GM18870 (cell line): Measurements from ENCODE around the gene BRPF1.

ENCODE experiments used
- ATAC-seq: cut with Tn5 transposase; IDR thresholded peaks from one replicate; pipeline ENCODE4 v1.9.1; 2021; ENCODE audit warnings: moderate library complexity; ENCODE audit not compliant: unreplicated experiment

The BRPF1 gene

DNA sequence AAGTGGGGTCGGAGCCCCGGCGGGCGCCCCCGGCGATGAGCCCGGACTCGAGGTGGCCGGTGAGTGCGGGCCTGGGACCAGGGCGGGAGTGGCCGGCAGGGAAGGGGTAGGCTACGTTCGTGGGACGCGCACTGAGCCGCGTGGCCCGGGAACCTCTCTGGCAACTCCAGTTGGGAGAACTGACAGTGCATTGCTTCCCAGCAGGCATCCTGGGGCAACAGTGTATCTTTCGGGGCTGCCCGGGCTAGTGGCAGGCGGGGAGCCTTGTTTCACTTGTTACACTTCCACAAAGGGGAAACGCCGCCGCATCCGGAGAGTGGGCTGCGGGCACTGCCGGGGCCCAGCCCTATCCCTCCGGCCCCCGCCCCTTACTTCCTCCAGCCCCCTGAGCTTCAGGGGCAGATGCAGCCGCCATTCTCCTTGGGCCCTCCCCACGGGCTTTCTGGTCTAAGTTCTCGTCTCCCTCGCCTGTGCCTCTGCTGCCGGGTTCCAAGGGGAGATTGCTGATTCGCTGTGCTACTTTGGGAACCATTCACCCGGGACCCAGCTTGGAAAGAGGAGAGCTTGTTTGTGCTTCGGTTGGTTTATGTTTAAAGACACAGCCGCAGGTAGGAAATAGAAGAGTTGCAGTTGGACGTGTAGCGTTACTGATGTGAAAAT, 675 bp downstream of the BRPF1 start:
- ATAC-seq, result no peak

DNA sequence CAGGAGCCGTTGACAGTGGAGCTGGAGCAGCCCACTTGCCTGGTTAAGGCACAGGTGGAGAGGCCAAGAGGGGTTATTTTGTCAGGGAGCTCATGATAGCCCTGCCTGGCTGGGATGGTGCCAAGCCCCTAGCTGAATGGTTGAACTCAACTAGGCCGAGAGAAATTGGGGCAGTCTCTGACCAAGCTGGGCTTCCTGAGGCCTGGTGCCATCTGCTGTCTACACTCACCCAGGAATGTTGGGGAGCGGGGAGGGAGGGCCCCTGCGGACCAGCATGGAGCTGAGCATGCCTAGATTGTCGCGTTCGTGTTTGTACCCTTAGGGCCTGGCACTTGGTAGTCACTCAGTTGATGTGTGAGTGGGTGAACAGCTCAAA, 1.2 kb downstream of the BRPF1 start:
- ATAC-seq, result no peak

DNA sequence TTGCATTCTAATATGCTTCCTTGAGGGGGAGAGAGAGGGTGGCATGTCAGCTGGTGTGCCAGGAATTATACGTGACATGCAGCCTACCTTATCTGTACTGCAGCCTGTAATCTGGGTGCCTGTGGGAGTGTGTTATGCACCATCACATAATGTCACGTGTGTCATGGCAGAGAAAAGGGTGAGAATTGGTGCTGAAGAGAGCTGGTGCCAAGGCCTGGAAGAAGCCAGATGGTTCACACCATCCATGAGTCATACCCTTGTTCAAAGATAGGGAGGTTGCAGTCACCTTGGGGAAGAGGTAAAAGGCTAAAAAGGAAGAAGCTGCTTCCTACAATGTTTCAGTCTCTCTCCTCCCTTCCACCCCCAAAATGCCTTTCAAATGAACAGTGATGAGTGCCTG, 5.3 kb downstream of the BRPF1 start:
- no peak for ATAC-seq

DNA sequence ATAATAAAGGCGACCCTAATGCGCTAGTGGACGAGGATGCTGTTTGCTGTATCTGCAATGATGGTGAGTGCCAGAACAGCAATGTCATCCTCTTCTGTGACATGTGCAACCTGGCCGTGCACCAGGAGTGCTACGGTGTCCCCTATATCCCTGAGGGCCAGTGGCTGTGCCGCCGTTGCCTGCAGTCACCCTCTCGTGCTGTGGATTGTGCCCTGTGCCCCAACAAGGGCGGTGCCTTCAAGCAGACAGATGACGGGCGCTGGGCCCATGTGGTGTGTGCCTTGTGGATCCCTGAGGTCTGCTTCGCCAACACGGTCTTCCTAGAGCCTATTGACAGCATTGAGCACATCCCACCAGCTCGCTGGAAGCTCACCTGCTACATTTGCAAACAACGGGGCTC, 7.6 kb downstream of the BRPF1 start:
- ATAC-seq, result no peak

DNA sequence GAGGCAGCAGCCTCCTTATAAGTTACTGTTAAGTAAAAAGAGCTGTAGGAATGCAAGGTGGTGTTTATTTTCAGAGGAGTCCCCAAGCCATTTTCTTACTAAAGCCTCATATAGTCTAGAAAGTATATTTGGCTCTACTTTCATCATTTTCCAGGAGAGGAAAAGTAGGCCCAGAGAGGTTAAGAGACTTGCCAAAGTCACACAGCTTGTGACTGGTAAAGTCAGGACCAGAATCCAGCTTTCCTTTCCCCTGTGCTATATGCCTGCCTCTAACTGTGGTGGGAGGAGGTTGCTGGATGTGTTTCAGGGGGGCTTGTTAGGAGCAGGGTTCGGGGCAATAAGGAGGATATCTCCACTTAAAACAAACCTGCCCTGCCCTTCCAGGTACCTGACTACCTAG, 11.0 kb downstream of the BRPF1 start:
- no peak for ATAC-seq

DNA sequence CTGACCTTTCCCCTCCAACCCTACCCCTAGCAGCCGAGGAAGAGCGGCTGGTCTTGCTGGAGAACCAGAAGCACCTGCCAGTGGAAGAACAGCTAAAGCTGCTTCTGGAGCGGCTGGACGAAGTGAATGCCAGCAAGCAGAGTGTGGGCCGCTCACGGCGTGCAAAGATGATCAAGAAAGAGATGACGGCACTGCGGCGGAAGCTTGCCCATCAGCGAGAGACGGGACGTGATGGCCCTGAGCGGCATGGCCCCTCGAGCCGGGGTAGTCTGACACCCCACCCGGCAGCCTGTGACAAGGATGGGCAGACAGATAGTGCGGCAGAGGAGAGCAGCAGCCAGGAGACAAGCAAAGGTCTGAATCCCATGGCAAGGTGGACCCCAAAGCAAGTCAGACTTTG, 12.0 kb downstream of the BRPF1 start:
- ATAC-seq, result no peak

DNA sequence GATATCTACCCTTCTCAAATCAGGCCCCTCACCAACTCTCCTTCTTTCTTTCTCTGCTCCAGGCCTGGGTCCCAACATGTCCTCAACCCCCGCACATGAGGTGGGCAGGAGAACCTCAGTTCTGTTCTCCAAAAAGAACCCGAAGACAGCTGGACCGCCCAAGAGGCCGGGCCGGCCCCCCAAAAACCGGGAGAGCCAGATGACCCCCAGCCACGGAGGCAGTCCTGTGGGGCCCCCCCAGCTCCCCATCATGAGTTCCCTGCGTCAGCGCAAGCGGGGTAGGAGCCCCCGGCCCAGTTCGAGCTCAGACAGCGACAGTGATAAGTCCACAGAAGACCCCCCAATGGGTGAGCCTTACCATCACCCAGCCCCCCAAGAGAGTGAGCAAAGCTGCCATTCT, 12.6 kb downstream of the BRPF1 start:
- no peak for ATAC-seq

DNA sequence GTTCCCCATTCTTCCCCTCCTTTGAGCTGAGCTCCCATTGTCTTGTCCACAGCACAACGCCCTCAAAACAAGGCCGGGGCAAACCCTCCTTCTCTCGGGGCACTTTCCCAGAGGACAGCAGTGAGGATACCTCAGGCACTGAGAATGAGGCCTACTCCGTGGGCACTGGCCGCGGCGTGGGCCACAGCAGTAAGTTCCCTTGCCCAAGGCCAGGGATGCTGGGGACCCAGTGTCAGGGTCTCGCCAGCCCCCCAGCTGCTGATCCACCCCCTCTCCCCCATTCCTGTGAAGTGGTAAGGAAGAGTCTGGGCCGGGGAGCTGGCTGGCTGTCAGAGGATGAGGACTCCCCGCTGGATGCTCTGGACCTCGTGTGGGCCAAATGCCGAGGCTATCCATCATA, 14.0 kb downstream of the BRPF1 start:
- ATAC-seq, result no peak

DNA sequence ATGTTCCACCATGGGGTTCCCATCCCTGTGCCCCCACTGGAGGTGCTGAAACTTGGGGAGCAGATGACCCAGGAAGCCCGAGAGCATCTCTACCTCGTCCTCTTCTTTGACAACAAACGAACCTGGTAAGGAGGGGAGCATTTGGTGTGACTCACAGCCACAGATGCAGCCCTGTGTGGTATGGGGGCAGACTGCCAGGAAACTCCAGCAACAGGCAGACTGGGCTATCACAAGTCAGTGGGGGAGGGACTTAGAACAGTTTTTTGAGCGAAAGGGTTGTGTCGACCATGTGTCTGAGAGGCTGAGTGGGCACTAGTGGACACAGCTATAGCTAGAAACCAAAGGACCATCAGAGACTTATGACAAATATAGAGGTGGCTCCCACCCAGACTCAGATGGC, 14.8 kb downstream of the BRPF1 start:
- ATAC-seq, result no peak

DNA sequence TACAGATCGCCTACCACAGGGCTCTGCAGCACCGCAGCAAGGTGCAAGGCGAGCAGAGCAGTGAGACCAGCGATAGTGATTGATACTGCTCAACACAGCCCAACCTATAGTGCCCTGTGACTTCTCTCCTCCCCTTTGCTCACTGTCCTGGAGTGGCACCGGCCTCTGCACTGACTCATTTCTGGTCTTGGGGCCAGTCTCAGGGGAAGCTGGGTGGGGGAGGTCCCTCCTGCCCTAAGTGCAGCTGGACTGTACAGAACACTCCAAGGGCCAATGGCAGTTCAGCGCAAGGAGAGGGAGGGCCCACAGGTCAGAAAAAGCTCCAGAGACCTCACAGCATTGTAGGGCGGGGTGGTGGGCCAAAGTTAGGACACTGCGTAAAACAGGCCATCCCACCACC, 15.7 kb downstream of the BRPF1 start:
- ATAC-seq, result no peak

DNA sequence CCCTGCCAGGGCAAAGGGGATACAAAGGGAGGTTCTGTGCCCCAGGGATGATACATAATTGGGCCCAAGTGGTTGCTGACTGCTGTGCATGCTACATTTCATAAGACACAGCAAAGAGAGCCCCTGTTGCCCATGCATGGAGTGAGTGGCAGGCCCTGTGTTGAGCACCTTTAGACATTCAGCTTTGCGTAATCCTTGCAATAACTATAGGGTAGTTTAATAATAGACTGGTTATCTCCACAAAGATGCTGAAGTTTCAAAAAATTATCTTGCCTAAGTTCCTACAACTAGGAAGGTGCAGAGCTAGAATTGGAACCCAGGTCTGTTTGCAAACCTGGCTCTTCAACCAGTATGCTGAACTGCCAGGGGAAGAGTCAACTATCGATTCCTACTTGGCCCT, 16.5 kb downstream of the BRPF1 start:
- ATAC-seq, result no peak

DNA sequence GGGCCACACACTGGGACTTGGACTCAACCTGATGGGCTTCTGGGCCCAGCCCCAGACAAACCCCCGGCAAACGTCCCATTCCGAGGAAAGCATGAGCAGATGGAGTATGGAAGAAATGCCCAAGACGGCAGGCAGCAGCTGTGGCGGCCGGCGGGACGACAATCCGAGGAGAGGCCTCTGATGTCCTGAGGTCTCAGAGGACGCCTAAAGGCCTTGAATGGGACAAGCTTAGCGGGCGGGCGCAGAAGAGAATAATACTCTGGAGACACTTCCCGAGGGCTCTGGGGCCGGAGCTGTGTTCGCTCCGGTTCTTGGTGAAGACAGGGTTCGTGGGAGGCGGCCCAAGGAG, 17.7 kb downstream of the BRPF1 start:
- no peak for ATAC-seq

DNA sequence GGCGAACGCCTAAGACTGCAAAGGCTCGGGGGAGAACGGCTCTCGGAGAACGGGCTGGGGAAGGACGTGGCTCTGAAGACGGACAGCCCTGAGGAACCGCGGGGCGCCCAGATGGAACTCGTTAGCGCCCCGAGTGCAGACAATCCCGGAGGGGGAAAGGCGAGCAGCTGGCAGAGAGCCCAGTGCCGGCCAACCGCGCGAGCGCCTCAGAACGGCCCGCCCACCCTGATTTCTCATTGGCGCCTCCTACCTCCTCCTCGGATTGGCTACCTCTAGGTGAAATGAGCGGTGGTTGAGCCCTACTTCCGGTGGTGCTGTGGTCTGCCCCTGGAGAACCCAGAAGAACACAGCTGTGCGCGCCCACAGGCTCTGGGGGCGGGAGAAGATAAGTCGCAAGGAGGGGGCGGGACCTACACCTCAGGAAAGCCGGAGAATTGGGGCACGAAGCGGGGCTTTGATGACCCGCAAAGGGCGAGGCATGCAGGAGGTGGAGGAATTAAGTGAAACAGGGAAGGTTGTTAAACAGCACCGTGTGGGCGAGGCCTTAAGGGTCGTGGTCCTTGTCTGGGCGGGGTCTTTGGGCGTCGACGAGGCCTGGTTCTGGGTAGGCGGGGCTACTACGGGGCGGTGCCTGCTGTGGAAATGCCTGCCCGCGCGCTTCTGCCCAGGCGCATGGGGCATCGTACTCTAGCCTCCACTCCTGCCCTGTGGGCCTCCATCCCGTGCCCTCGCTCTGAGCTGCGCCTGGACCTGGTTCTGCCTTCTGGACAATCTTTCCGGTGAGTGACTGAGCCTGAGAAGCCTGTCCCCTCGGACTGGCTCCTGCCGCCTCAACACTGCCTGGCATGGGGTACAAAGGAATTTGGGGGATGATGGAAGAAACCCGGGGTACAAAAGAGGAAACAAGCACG, 18.4 kb downstream of the BRPF1 start, which contains the start of gene OGG1:
TSS of gene OGG1 (plus strand) at position 308 of the 911 bp plus-strand sequence. CDS start at position 643, 335 bp downstream.
- ATAC-seq, result peak; percentile 85

DNA sequence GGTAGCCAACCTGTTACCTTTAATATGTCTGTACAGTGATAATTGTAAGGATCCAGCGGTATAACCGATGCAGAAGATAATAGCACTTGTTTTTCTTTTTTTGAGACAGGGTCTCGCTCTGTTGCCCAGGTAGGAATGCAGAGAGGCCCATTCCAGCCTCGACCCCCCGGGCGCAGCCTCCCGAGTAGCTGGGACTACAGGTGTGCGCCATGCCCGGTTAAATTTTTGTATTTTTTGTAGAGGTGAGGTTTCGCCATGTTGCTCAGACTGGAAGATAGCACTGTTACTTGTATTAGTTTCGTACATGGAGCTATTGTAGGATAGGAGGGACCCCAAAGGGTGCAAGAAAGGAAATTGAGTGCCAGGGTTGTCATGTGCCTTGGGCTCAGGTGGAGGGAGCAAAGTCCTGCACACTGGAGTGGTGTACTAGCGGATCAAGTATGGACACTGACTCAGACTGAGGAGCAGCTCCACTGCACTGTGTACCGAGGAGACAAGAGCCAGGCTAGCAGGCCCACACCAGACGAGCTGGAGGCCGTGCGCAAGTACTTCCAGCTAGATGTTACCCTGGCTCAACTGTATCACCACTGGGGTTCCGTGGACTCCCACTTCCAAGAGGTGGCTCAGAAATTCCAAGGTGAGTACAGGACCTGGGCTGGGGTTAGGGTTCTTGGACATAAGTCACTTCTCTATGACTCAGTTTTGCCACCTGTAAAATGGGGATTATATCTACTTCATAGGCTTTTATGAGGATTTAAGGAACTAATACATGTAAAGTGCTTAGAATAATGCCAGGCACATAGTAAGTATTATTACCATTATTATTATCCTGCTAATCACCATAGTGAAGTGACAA, 19.2 kb downstream of the BRPF1 start:
- ATAC-seq, result no peak

DNA sequence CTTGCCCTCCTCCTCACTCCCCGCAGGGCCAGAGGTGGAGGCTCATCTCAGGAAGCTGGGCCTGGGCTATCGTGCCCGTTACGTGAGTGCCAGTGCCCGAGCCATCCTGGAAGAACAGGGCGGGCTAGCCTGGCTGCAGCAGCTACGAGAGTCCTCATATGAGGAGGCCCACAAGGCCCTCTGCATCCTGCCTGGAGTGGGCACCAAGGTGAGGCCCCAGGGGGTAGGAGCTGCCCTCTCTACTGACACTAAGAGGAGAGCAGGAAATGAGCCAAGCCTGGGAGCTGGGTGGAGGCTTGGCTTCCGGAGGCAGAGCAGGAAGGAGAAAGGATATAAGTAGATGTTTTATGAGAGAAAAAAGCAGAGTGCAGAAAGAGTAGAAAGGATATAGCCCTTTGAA, 23.1 kb downstream of the BRPF1 start:
- ATAC-seq, result no peak

DNA sequence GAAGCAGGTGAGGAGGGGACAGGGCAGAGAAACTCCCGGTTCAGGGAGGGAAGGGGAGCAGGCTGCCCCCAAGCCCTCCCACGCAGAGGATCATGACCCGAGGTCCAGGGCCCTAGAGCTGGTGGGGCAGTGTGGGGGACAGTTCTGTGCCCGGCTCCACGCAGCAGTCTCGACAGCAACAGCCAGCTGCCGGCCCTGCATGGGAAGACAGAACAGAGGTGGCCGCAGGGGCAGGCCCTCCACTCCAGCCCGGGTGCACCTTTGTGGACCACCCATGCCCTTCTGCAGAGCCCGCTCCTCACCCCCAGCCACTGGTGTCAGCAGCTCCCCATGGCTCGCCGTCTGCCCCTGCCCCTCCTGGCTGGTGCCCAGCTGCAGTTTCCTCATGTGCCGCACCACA, 25.9 kb downstream of the BRPF1 start:
- no peak for ATAC-seq

DNA sequence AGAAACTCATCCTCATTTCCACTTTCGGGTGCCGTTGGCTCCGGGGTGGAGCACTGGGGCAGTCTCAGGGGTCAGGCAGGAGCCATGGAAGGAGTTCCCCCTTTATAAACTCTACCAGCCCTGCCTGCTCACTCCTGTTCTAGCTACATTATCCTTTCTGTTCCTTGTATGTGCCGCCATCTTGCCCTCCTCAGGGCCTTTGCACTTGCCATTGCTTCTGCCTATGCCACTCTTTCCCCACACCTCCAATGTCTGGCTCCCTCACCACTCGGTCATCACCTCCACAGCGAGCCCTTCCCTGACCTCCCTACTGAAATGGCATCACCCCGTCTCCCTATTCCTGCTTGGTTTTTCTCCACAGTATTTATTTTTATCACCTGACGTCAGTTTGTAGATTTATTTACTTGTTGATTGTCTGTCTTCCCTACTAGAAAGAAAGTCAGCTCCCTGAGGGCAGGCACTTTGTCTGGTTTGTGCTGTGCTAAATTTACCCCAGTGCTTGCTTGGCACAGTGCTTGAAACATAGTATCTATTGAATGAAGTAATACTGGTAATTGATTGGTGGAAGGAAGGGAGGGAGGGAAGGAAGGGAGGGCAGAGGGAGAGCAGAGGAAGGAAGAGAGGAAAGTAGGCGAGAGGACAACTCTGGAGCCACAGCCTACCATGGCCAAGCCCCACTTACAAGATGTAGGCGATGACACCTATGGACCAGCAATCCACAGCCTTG, 29.4 kb downstream of the BRPF1 start:
- no peak for ATAC-seq

DNA sequence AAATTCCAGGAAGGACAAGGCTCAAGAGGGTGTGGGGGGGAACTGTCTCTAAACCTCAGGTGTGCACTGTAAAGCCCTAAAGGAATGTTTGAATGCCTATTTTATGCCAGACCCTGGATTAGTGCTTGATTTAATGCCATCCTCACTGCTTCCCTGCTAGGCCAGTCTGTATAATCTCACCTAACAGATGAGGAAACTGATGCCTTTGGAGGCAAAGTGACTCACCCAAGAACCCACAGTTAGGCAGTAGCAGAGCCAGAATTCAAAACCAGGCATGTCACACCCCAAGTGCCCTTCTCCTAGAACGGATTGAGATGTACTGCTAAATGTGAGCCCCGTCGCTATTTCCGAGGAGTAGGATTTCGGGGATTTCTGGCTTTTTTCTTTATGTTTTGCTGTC, 30.4 kb downstream of the BRPF1 start:
- no peak for ATAC-seq

DNA sequence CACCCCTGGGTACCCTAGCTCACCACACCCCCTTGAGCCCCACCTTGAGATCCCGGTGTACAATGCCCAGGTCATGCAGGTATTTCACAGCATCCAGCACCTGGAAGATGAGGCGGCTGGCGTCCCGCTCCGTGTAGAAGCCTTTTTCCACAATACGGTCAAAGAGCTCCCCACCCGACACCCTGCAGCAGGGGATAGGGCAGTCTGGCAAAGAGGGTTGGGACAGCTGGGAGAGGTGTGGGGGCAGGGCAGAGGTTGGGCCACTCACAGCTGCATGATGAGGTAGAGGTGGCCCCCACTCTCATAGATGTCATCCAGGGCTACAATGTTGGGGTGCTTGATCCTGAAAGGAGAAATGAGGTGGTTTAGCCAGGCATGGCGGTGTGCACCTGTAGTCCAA, 31.3 kb downstream of the BRPF1 start:
- ATAC-seq, result no peak

DNA sequence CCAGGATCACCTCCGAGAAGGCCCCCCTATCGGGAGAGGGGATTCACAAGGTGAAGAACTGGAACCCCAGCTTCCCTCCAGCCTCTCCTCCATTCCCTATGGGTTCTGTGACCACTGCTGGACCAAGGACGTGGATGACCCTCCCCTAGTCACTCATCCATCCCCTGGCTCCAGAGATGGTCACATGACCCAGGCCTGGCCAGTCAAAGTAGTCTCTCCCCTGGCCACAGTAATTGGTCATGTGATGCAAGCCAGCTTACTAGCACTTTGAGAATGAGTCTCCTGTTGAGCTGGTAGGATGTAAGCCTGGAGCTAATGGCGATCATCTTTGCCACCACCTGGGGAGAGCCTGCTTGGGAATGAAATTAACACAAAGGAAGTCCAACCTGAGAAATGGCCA, 34.3 kb downstream of the BRPF1 start:
- no peak for ATAC-seq

DNA sequence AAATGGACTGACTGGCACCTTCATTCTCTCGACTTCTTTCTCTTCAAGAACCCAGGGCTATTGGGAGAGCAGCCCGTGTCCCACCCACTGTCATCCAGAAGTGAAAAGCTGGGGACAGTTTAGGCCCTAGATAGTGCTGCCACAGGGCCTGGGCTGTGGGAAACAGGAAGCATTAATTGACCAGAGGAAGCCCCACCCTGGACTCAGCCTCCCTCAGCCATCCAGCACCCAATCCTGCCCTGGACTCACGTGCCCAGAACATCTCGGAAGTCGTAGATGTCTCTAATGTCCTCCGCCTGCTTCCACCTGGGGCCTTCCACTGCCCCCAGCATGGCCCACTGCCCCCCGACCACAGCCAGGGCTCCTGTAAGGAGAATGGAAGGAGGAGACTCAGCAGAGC, 35.9 kb downstream of the BRPF1 start:
- ATAC-seq, result no peak
